Dermis blood vessel endothelial cell (primary cell): ENCODE data around the gene PRKCI. TPM values are rescaled to one million over a fixed set of nuclear protein-coding genes. Genes with fewer than 3 reads are reported as not detected.
"Not testable (repeated sequence)": the region's sequence is repeated elsewhere in the genome, so short reads cannot be mapped to it uniquely, and the experiment has no call there.

ENCODE experiments used
- DNase-seq: peaks from one replicate; pipeline ENCODE4 v3.0.0; 2010
- total RNA-seq: library from RNA; depleted of rRNA; stranded (reverse); fragments of >200 nt; gene quantifications from 2 replicates; pipeline ENCODE4 v1.2.3, GENCODE V29; 2014

PRKCI gene
- total RNA-seq, 1 donor from 2014 or later = 32.8 TPM

- peak; percentile 59 for DNase-seq
Observed at GRCh38 chr3:170301405-170301804, 79.2 kb downstream of the PRKCI start.

- no peak for DNase-seq
Observed at GRCh38 chr3:170302008-170302407, 79.8 kb downstream of the PRKCI start.

DNA sequence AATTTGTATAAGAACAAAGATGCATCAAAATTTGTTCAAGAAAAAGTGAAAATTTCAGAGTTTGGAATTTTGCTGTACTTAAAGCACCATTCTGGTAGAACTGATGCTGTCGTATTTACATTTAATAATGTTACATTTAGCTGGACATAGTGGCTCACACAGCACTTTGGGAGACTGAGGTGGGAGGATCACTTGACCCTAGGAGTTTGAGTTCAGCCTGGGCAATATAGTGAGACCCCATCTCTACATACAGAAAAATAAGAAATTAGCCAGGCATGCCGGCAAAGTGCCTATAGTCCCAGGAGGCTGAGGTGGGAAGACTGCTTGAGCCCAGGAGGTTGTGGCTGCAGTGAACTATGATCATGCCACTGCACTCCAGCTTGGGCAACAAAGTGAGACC lies 83.8 kb downstream of the PRKCI start:
- DNase-seq = no peak

DNA sequence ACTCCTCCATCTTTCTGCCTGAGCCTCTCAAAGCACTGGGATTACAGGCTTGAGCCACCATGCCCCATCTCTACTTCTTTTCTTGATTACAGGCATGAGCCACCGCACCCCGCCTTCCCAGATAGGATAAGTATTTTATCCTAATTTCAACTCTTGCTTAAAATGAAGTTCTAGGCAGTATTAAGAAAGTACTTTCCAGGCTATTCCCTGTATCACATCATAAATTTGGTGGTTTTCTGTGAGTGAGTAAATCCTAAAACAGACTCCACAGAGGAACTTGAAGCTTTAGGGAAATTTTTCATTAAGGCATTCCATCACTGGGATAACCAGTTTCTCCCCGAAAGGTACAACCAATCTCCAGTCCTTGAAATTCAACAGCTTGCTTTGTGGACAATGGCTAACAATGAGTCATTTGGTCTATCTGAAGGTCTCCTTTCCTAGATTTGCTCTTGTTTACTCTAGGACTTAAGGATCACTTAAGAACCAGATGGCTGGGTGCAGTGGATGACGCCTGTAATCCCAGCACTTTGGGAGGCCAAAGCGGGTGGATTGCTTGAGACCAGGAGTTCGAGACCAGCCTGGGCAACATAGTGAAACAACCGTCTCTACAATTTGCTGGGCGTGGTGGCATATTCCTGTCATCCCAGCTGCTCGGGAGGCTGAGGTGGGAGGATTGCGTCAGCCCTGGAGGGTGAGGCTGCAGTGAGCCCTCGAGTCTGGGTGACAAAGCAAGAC lies 85.6 kb downstream of the PRKCI start:
- DNase-seq = peak; percentile 44

DNA sequence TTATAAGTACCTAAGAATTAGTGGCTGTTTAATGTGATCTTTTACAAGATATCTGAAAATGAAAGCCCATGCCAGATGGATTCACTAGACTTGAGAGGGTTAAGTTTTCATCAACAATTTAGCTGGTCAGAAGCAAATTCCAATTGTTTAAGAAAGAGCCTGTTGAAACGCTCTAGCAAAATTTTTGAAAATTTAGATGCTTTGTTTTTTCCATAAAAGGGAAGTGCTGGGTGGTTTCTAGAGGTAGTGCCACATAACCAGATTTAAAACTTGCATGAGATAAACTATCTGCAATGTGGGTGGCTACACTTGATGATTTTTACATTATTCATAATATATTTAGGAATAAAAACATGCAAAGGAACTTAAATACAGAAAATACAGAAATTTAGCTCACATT lies 86.8 kb downstream of the PRKCI start:
- no peak for DNase-seq

- no peak for DNase-seq
Observed at GRCh38 chr3:170317954-170318353, 95.7 kb downstream of the PRKCI start.

GRCh38 chr3:170320461-170321121 lies 98.4 kb downstream of the PRKCI start:
- DNase-seq = peak; percentile 70

DNA sequence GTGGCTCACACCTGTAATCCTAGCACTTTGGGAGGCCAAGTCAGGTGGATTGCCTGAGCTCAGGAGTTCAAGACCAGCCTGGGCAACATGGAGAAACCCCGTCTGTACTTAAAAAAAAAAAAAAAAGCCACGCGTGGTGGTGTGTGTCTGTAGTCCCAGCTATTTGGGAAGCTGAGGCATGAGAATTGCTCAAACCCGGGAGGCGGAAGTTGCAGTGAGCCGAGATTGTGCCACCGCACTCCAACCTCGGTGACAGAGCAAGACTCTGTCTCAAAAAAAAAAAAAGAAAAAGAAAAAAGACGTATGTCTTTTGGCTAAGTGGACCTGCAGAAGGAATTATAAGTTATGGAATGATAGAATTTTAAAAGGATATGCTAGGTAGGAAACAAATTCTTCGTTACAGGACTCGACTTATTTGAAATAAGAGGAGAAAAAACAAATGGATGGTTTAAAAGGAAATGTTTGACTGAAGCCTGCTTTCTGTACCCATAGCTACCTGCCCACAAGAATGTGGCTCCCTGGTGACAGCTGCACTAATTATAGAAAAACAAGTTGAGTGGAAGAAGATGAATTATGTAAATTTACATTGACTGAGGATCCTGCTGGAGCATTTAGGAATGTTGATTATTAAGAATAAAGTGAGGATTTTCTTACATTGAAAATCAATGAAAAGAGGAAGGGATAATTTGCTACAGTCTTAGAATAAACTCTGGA lies 99.3 kb downstream of the PRKCI start:
- no peak for DNase-seq

GRCh38 chr3:170322566-170323269 lies 100.5 kb downstream of the PRKCI start:
- DNase-seq = no peak

DNA sequence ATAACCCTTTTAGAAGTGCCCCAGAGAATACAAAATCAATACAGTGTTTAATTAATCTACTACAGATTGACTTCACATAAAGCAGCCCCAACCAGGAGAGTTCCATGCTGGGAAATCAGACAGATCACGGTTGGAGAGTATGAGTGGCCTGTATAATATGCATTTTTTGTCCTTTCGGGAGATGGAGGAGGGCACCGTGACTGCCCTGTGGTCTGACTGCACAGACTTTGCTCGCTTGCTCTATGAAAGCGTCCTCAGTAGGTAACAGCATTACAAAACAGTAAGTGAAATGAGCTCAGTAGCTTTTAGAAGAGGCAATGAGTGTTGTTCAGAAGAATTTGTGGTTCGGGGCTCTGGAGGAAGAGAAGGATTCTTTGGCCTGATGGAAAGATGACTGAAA lies 101.1 kb downstream of the PRKCI start:
- DNase-seq = no peak

DNA sequence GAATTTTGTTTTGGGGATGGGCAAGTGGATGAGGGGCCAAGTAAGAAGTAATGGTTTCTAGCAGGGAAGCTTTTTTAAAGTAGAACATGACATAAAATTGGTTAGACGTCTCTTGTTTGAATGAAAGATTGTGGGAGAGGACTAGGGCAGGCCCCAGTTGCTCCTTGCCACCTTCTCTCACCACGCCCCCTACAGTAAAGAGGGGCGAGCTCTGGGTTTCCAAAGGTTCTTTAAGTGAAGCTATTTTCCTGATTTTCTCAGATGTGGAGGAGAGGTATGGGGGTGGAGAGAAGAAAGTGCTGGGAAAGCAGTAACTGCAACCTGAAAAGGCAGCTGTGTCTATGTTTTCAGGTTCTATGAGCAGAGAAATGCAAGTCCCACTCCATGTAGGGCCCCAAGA lies 102.7 kb downstream of the PRKCI start:
- no peak for DNase-seq

- DNase-seq = no peak
Observed at GRCh38 chr3:170327040-170327808, 105.0 kb downstream of the PRKCI start.

DNA sequence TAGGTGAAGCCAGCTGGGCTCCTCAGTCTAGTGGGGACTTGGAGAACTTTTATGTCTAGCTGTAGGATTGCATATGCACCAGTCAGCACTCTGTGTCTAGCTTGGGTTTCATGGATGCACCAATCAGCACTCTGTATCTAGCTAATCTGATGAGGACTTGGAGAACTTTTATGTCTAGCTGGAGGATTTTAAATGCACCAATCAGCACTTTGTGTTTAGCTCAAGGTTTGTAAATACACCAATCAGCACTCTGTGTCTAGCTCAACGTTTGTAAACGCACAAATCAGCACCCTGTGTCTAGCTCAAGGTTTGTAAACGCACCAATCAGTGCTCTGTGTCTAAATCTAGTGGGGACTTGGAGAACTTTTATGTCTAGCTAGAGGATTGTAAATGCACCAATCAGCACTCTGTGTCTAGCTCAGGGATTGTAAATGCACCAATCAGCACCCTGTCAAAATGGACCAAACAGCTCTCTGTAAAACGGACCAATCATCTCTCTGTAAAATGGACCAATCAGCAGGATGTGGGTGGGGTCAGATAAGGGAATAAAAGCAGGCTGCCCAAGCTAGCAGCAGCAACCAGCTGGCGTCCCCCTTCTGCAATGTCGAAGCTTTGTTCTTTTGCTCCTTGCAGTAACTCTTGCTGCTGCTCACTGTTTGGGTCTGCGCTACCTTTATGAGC lies 105.8 kb downstream of the PRKCI start:
- DNase-seq = not testable (repeated sequence)

DNA sequence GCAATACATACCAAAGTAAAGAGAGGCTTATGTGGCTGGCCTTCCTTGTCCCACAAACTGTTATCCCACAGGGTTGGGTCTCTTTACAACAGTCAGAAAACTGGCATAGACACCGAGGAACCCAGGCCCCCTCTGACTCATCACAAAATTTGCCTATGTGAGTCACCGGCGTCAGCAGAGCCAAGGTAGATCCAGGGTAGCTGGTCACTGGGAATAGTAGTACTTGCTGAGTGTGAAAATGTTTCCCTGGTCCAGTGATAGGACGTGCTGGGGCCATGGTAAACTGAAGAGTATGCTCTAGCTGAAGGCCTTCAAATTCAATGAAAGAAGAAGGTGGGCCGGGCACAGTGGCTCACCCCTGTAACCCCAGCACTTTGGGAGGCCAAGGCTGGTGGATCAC lies 108.1 kb downstream of the PRKCI start:
- DNase-seq = peak; percentile 27

GRCh38 chr3:170331143-170331542 lies 108.9 kb downstream of the PRKCI start:
- DNase-seq = peak; percentile 81

DNA sequence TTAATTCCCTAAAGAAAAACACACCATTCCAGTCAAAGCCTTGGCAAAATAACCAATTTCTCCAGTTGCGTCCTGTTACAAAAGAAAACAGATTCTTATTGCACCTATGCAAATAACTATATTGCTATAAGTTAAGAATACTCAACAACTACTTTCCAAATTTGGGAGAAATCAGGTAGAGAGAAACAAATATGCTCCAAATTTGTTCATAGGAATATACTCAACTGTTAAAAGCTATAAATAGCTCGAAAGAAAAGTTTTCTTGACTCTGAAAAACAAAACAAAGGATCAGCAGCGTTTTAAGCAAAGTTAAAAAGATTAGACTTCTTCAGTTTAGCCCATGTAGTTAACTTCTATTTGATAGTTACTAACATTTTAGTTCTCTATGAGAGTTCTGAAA lies 115.2 kb downstream of the PRKCI start:
- no peak for DNase-seq

DNA sequence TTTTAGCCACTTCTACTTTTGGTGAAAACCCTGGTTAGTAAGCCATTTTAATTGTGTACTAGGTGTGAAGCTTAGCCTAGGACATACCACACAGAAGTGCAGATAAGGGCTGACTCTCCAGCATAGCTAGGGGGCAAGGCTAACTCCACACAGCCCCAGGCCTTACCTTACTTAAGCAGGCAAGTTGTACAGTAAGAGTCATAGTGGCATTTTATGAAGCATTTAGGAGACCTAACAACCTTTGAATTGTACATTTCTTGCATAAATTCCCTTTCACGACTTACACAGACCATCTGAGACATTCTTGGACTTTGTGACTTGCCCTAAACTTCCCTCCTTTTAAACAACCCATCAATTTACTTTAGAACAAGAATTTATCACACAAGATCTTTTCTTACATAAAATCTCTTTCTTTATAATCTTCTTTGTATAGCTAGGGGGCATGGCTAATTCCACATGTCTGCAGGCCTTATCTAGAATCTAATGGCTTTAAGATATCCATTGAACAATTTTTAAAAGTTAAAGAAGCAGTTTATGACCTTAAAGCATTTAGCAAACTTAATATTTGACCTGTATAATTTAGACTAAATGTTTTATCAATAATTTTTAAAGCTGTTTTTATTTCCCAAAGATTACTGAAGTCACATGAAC lies 116.6 kb downstream of the PRKCI start:
- no peak for DNase-seq

DNA sequence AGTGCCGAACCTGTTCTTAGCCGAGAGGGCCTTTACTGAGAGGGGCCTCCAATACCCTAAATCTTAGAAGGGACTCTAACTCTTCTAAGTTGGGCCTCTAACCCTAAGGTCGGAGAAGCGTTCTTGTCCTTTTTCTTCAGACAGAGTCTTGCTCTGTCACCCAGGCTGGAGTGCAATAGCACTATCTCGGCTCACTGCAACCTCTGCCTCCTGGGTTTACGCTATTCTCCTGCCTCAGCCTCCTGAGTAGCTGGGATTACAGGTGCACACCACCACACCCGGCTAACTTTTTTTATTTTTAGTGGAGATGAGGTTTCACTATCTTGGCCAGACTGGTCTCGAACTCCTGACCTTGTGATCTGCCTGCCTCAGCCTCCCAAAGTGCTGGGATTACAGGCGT lies 120.0 kb downstream of the PRKCI start:
- not testable (repeated sequence) for DNase-seq

- peak; percentile 67 for DNase-seq
Observed at GRCh38 chr3:170343859-170344258, 121.6 kb downstream of the PRKCI start.

- DNase-seq = no peak
Observed at GRCh38 chr3:170344971-170345370, 122.7 kb downstream of the PRKCI start.
